ENCODE results near the gene STX17. TPM values are rescaled to one million over a fixed set of nuclear protein-coding genes. Genes with fewer than 3 reads are reported as not detected.

The STX17 gene
- total and polyA plus RNA-seq, 10 of the 15 experiments (the other 5 are each of a cell fraction or from before 2014, with no cell fraction given), result 11.5 to 29.3 (median 20.0) TPM

DNA sequence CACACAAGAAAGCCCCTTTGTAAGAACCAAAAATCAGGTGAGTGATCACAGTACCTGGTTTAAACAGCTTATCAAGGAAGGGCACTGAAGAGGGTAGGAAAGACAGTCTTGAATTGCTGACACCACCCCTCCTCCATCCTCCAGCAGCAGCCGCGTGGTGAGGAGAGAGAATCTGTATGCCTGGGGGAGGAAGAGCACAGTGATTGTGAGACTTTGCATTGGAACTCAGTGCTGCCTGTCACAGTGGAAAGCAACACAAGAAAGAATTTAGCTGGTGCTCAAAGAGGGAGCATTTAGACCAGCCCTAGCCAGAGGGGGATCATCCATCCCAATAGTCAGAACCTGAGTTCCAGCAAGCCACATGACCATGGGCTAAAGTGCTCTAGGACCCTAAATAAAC lies 11.6 kb upstream of the STX17 start (continued):
- TF ChIP-seq, protein P1, sequence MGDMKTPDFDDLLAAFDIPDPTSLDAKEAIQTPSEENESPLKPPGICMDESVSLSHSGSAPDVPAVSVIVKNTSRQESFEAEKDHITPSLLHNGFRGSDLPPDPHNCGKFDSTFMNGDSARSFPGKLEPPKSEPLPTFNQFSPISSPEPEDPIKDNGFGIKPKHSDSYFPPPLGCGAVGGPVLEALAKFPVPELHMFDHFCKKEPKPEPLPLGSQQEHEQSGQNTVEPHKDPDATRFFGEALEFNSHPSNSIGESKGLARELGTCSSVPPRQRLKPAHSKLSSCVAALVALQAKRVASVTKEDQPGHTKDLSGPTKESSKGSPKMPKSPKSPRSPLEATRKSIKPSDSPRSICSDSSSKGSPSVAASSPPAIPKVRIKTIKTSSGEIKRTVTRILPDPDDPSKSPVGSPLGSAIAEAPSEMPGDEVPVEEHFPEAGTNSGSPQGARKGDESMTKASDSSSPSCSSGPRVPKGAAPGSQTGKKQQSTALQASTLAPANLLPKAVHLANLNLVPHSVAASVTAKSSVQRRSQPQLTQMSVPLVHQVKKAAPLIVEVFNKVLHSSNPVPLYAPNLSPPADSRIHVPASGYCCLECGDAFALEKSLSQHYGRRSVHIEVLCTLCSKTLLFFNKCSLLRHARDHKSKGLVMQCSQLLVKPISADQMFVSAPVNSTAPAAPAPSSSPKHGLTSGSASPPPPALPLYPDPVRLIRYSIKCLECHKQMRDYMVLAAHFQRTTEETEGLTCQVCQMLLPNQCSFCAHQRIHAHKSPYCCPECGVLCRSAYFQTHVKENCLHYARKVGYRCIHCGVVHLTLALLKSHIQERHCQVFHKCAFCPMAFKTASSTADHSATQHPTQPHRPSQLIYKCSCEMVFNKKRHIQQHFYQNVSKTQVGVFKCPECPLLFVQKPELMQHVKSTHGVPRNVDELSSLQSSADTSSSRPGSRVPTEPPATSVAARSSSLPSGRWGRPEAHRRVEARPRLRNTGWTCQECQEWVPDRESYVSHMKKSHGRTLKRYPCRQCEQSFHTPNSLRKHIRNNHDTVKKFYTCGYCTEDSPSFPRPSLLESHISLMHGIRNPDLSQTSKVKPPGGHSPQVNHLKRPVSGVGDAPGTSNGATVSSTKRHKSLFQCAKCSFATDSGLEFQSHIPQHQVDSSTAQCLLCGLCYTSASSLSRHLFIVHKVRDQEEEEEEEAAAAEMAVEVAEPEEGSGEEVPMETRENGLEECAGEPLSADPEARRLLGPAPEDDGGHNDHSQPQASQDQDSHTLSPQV (IDR thresholded peaks at IDR 0.05), result no peak
- TF ChIP-seq CHD4 (IDR thresholded peaks at IDR 0.05) (no peak), ZNF622 (IDR thresholded peaks at IDR 0.05) (no peak)

DNA sequence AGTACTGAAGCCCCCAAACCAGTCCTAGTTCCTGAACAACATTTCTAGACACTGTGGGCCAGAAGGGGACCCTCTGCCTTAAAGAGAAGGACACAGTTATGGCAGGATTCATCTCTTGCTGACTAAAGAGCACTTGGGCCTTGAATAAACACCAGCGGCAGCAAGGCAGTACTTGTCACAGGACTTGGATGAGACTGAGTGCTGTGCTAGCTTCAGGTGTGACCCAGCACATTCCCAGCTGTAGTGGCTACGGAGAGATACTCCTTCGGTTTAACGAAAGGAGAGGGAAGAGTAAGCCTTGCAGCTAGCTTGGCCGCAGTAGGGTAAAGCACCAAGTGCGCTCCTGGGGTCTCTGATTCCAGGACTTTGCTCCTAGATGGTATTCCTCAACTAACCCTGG lies 10.9 kb upstream of the STX17 start:
- SMC1A ChIA-PET (ENCODE audit: uncharacterized antibody, unreplicated experiment), result no interaction called here
- TF ChIP-seq, protein P2, sequence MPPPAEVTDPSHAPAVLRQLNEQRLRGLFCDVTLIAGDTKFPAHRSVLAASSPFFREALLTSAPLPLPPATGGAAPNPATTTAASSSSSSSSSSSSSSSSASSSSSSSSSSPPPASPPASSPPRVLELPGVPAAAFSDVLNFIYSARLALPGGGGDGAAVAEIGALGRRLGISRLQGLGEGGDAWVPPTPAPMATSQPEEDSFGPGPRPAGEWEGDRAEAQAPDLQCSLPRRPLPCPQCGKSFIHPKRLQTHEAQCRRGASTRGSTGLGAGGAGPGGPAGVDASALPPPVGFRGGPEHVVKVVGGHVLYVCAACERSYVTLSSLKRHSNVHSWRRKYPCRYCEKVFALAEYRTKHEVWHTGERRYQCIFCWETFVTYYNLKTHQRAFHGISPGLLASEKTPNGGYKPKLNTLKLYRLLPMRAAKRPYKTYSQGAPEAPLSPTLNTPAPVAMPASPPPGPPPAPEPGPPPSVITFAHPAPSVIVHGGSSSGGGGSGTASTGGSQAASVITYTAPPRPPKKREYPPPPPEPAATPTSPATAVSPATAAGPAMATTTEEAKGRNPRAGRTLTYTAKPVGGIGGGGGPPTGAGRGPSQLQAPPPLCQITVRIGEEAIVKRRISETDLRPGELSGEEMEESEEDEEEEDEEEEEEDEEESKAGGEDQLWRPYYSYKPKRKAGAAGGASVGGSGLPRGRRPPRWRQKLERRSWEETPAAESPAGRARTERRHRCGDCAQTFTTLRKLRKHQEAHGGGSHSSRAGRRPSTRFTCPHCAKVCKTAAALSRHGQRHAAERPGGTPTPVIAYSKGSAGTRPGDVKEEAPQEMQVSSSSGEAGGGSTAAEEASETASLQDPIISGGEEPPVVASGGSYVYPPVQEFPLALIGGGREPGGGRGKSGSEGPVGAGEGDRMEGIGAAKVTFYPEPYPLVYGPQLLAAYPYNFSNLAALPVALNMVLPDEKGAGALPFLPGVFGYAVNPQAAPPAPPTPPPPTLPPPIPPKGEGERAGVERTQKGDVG (CRISPR knock-in tag; IDR thresholded peaks at IDR 0.05), result no peak
- TF ChIP-seq CHD2 (IDR thresholded peaks at IDR 0.05; ENCODE audit: borderline replicate concordance, low read depth, low read length), result no peak
- TF ChIP-seq FOS (IDR thresholded peaks at IDR 0.05; ENCODE audit: borderline replicate concordance, extremely low read depth, insufficient read length), result no peak
- TF ChIP-seq RBBP5 (conservative IDR thresholded peaks at IDR 0.05), result no peak
- no peak for TF ChIP-seq PAX8 (IDR thresholded peaks at IDR 0.05)
- no peak for TF ChIP-seq ZNF384 (IDR thresholded peaks at IDR 0.05; ENCODE audit: borderline replicate concordance, low read depth, low read length)
- TF ChIP-seq REST (IDR thresholded peaks at IDR 0.05; ENCODE audit: low read depth, low read length), result no peak

More for the DNA sequence above, 10.9 kb upstream of the STX17 start:
- no peaks in the 10 kb centered on the region for H3K27me3 ChIP-seq (replicated peaks in 1 of 2; ENCODE audit: control insufficient read depth in 2 of 2, insufficient read depth in 2 of 2, low read length in 1 of 2)
- no peaks in the 10 kb centered on the region for H3K79me2 ChIP-seq (ENCODE audit: control insufficient read depth, insufficient read depth, low read length)
- H2AFZ ChIP-seq (ENCODE audit: control insufficient read depth, low read depth, low read length), result no peak overlapping the region
- FAIRE-seq, result no peak
- no TSS peak for BruUV-seq (replicated peaks)
- no peaks in the 10 kb centered on the region for H3K4me1 ChIP-seq (ENCODE audit: control insufficient read depth, insufficient read depth, low read length)
- intact Hi-C loops (cut with micrococcal nuclease; ENCODE audit: unreplicated experiment) (no loop called here), in situ Hi-C loops (cut with MboI) (no loop called here)
- no peak overlapping the region for H3K4me2 ChIP-seq (ENCODE audit: control insufficient read depth, insufficient read depth)
- RAD21 ChIA-PET (ENCODE audit: unreplicated experiment), result interaction anchor here (1.4 kb wide), 1 partner anchor 10 kb away, joined by 3 read pairs; no protein-coding TSS in a partner anchor
- 79% methylated on average over 6 of the region's 6 CpGs for WGBS (ENCODE audit: insufficient coverage, insufficient replicate concordance, low lambda C conversion rate, missing lambda C conversion rate)
- H3K4me3 ChIP-seq, result no peak overlapping the region
- no peak overlapping the region for H3K27ac ChIP-seq (ENCODE audit: control insufficient read depth, insufficient read depth)
- DNase-seq (ENCODE audit: low read depth, low spot score), result no peak
- ATAC-seq, result no peak
- no peaks in the 10 kb centered on the region for H4K20me1 ChIP-seq (ENCODE audit: control insufficient read depth, insufficient read depth)
- POLR2A ChIA-PET, result no interaction called here
- no peaks in the 10 kb centered on the region for H3K36me3 ChIP-seq (ENCODE audit: control insufficient read depth in 2 of 2, insufficient read depth in 2 of 2, low read length in 1 of 2)
- no peak overlapping the region for H3K9ac ChIP-seq (ENCODE audit: control insufficient read depth, insufficient read depth, low read length)
- CTCF ChIA-PET, result no interaction called here
- no peaks in the 10 kb centered on the region for H3K9me3 ChIP-seq (replicated peaks; ENCODE audit: control insufficient read depth, insufficient read depth, low read length)
